Measurements from ENCODE around the gene DLG5. TPM values are rescaled to one million over a fixed set of nuclear protein-coding genes. Genes with fewer than 3 reads are reported as not detected.

DLG5 gene
- total RNA-seq, 1 donor from 2014 or later: 45.3 TPM

- H3K4me3 ChIP-seq (ENCODE audit: low read depth, low read length): no peak overlapping the region
- no peak for FAIRE-seq
- peaks cover 2% of the 10 kb centered on the region for H3K36me3 ChIP-seq (ENCODE audit: control insufficient read depth, insufficient read depth, low read length)
- TF ChIP-seq CTCF (IDR thresholded peaks at IDR 0.05; ENCODE audit: insufficient read depth, low read length, severe bottlenecking): no peak
- no peaks in the 10 kb centered on the region for H3K27me3 ChIP-seq (ENCODE audit: control insufficient read depth, insufficient read depth, low read length)
- peak; percentile 39 for DNase-seq (ENCODE audit: low read depth)
These were observed 59.3 kb downstream of the DLG5 start for GRCh38 chr10:77867124-77867719.

- Histone ChIP-seq H3K27me3 (ENCODE audit: control insufficient read depth, insufficient read depth, low read length) (no peaks in the 10 kb centered on the region), H3K36me3 (ENCODE audit: control insufficient read depth, insufficient read depth, low read length) (peaks cover 2% of the 10 kb centered on the region), H3K4me3 (ENCODE audit: low read depth, low read length) (no peak overlapping the region)
- TF ChIP-seq CTCF (IDR thresholded peaks at IDR 0.05; ENCODE audit: insufficient read depth, low read length, severe bottlenecking): no peak
- no peak for DNase-seq (ENCODE audit: low read depth)
- FAIRE-seq: no peak
These were observed 60.0 kb downstream of the DLG5 start for GRCh38 chr10:77866598-77866997.

- TF ChIP-seq CTCF (IDR thresholded peaks at IDR 0.05; ENCODE audit: insufficient read depth, low read length, severe bottlenecking): no peak
- Histone ChIP-seq H3K4me3 (ENCODE audit: low read depth, low read length) (no peak overlapping the region), H3K36me3 (ENCODE audit: control insufficient read depth, insufficient read depth, low read length) (peaks cover 2% of the 10 kb centered on the region), H3K27me3 (ENCODE audit: control insufficient read depth, insufficient read depth, low read length) (no peaks in the 10 kb centered on the region)
- no peak for FAIRE-seq
- peak; percentile 60 for DNase-seq (ENCODE audit: low read depth)
These were observed 60.8 kb downstream of the DLG5 start for GRCh38 chr10:77865580-77866324.

GRCh38 chr10:77864151-77864851 is 62.3 kb downstream of the DLG5 start:
- no peaks in the 10 kb centered on the region for H3K27me3 ChIP-seq (ENCODE audit: control insufficient read depth, insufficient read depth, low read length)
- no peak for TF ChIP-seq CTCF (IDR thresholded peaks at IDR 0.05; ENCODE audit: insufficient read depth, low read length, severe bottlenecking)
- DNase-seq (ENCODE audit: low read depth) (peak; percentile 54), FAIRE-seq (no peak)
- H3K4me3 ChIP-seq (ENCODE audit: low read depth, low read length): no peak overlapping the region
- H3K36me3 ChIP-seq (ENCODE audit: control insufficient read depth, insufficient read depth, low read length): peaks cover 2% of the 10 kb centered on the region

- FAIRE-seq: no peak
- DNase-seq (ENCODE audit: low read depth): no peak
These were observed 63.1 kb downstream of the DLG5 start for GRCh38 chr10:77863446-77863845.

More at GRCh38 chr10:77863446-77863845, 63.1 kb downstream of the DLG5 start:
- Histone ChIP-seq H3K4me3 (ENCODE audit: low read depth, low read length) (no peak overlapping the region), H3K36me3 (ENCODE audit: control insufficient read depth, insufficient read depth, low read length) (peaks cover 2% of the 10 kb centered on the region), H3K27me3 (ENCODE audit: control insufficient read depth, insufficient read depth, low read length) (no peaks in the 10 kb centered on the region)
- TF ChIP-seq CTCF (IDR thresholded peaks at IDR 0.05; ENCODE audit: insufficient read depth, low read length, severe bottlenecking): no peak
